GM18505 (cell line): ENCODE data around the gene SMYD3.
A peak's percentile ranks its signal among the peaks of the same experiment; 100 is the strongest.
"Not testable (repeated sequence)": the region's sequence is repeated elsewhere in the genome, so short reads cannot be mapped to it uniquely, and the experiment has no call there.

Experiments
- ATAC-seq: cut with Tn5 transposase; IDR thresholded peaks from one replicate; pipeline ENCODE4 v1.9.1; 2021; ENCODE audit not compliant: unreplicated experiment
- POLR2A ChIP-seq: IDR thresholded peaks from 4 replicates; pipeline ENCODE4 v1.6.1; 2011; ENCODE audit warnings: borderline replicate concordance; ENCODE audit not compliant: insufficient read depth, insufficient read length; ENCODE audit errors: extremely low read depth

The SMYD3 gene

DNA sequence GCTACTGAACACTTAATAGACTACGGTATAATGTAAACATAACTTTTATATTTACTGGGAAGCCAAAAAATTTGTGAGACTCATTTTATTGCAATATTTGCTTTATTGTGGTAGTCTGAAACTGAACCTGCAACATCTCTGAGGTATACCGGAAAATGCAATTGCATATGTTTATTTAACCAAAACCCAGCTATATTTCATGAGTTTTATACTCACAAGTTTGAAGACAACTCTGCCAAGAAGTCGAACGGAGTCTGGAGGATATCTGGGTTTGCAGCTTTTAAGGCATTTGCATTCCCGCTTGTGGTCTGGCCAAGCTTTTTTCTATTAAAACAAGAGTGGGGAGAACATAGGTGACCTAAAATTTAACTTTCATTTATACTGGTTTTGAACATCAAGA, 171.9 kb downstream of the SMYD3 start:
- no peak for ATAC-seq
- no peak for TF ChIP-seq POLR2A

DNA sequence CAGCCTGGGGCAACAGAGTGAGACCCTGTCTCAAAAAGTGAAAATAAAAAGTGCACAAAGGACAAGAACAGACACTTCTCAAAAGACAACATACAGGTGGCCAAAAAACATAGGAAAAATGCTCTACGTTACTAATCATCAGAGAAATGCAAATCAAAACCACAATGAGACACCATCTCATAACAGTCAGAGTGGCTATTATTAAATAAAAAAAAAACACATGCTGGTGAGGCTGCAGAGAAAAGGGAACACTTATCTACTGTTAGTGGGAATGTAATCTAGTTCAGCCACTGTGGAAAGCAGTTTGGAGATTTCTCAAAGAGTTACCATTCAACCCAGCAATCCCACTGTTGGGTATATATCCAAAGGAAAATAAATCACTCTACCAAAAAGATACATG, 173.2 kb downstream of the SMYD3 start:
- no peak for ATAC-seq
- no peak for TF ChIP-seq POLR2A

DNA sequence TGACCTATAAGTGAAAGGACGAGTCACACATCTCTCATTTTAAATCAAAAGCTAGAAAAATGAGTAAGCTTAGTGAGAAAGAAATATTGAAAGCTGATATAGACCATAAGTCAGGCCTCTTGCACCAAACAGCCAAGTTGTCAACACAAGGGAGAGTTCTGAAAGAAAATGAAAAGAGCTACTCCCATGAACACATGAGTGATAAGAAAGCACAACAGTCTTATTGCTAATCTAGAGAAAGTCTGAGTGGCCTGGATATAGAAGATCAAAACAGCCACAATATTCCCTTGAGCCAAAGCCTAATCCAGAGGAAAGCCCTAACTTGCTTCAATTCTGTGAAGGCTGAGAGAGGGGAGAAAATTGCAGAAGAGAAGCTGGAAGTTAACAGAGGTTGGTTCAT, 175.0 kb downstream of the SMYD3 start:
- TF ChIP-seq POLR2A, result no peak
- no peak for ATAC-seq

DNA sequence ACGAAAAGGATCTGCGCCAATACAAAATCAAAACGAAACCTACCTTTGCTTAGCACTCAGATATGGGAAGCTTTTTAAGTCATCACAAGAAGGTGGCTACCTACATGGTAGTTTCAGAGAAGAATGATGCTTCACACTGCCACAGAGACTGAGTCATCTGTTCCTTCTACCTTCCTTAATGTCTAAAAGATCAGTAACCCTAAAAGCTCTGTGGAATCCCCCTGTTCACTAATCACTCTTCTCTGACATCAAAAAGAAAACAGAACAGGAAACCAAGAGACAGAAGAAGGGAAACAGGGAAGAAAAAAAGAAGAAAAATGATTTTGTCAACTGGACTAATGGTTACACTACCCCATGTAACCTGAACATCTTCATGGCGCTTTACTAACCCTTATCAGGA, 177.2 kb downstream of the SMYD3 start:
- no peak for TF ChIP-seq POLR2A
- peak; percentile 97 for ATAC-seq

DNA sequence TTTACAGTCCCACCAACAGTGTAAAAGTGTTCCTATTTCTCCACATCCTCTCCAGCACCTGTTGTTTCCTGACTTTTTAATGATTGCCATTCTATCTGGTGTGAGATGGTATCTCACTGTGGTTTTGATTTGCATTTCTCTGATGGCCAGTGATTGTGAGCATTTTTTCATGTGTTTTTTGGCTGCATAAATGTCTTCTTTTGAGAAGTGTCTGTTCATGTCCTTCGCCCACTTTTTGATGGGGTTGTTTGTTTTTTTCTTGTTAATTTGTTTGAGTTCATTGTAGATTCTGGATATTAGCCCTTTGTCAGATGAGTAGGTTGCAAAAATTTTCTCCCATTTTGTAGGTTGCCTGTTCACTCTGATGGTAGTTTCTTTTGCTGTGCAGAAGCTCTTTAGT, 177.8 kb downstream of the SMYD3 start:
- not testable (repeated sequence) for ATAC-seq

DNA sequence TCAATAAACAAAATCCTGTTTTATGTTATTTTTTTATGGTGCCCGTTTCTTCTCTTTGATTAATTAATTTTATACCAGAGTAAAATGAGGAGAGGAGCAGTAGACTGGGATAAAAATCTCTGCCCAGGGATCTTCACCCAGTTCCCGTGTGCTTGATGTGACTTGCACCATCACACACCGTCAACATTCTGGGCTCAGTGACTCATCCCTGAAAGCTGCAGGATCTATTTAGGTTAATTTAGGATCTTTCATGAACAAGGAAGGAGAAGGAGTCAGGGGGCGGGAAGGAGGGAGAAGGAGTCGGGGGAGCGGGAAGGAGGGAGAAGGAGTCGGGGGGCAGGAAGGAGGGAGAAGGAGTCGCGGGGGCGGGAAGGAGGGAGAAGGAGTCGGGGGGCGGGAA, 182.4 kb downstream of the SMYD3 start:
- no peak for ATAC-seq
- no peak for TF ChIP-seq POLR2A

DNA sequence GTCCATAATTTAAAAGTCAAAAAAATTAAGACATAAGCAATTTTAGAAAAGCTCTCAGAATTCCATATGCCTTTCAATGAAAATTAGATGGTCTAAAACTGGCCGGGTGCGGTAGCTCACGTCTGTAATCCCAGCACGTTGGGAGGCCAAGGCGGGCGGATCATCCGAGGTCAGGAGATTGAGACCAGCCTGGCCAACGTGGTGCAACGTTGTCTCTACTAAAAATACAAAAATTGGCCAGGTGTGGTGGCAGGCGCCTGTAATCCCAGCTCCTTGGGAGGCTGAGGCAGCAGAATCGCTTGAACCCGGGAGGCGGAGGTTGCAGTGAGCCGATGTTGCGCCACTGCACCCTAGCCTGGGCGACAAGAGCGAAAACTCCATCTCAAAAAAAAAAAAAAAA, 183.0 kb downstream of the SMYD3 start:
- not testable (repeated sequence) for ATAC-seq

DNA sequence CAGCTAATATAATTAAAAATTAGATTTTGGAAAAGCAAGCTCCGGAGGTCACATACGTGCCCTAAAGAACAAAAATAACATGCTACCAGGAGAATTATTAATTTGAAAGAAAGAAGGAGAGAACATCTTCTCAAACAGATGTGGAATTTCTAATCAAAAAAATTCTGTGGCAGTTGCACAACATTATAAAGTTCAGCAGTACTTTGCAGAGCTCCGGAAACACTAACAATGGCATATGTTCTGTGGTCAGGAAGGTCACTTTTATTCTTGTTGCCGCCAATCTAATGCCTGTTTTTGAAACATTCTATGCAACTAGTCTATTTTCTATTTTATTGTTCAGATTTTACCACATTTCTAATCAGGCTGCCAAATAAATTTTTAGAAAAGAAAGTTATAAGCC, 186.8 kb downstream of the SMYD3 start:
- TF ChIP-seq POLR2A, result no peak
- no peak for ATAC-seq

DNA sequence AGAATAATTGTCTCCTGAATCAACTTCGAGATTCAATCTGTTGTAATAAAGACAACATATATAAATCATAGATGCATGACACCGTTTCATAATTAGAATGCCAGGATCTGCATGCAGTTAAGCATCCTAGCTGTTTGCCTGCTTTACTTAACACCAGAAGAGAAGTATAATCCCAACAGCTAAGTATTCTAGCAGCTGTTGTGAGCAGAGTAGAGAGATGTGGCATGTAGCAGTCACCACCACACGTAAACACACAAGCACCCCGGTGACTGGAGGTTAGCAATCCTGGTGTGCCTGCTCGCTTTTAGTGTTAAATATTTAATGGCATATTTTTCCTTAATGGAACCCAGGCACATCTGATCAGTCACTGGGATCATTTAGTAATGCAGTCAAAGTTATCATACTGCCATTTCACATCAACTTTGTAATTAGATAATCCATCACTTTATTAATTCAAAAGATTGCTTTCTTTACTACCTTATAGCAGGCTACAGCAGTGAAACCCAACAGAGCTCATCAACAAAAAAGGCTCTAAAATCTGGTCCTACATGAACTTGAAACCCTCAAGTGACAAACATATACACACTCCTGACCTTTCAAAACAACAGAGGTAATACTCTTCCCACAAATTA, 187.9 kb downstream of the SMYD3 start:
- TF ChIP-seq POLR2A, result no peak
- no peak for ATAC-seq

DNA sequence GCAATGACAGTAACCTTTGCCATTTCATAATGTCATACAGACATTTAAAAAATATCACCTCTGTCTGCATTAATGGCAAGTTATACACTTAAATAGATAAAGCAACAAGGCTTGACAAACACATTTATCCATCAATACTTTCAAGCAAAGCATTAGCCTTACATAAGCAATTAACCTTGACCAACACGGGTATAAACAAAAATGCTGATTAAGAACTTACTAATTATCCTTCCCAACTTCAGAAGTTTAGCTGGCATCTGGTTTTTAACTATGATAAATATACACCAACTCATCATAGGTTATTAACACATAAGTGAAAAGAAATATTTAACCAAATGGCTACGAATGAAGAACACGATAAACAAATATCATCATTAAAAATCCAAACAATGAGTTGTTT, 188.5 kb downstream of the SMYD3 start:
- no peak for TF ChIP-seq POLR2A
- no peak for ATAC-seq

DNA sequence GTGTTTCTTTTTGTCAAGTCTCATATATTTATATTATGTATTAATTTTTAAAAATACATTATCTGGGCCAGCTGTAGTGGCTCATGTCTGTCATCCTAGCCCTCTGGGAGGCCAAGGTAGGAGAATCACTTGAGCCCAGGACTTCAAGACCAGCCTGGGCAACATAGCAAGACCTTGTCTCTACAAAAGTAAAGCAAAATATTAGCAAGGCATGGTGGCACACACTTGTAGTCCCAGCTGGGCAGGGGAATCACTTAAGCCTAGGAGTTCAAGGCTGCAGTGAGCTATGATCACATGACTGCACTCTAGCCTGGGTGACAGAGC, 189.1 kb downstream of the SMYD3 start:
- no peak for ATAC-seq
- no peak for TF ChIP-seq POLR2A

DNA sequence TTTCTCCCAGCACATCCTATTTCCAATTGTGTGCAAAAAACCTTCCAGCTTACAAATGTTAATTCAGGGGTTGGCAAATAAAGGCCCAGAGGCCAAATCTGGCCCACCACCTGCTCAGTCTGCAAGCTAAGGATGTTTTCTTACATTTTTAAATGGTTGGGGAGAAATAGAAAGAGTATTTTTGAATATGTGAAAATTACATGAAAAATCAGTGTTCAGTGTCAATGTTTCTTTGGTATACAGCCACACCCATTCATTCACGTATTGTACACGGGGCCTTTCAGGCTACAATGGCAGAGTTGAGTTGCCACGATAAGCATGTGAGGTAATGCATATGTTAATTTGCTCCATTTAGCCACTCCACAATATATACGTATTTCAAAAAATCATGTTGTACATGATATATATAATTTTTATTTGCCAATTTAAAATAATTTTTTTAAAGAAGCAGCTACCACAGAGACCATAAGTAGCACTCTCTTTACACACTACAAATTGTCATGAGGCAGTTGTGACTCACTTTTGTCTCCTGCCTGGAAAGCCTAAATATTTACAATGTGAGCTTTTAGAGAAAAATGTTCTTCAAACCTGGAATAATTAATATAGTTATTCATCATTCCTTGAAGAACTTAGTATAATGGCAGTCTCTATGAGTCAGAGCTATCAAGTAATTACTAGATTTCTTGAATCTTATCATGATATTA, 189.6 kb downstream of the SMYD3 start:
- ATAC-seq, result no peak
- no peak for TF ChIP-seq POLR2A

DNA sequence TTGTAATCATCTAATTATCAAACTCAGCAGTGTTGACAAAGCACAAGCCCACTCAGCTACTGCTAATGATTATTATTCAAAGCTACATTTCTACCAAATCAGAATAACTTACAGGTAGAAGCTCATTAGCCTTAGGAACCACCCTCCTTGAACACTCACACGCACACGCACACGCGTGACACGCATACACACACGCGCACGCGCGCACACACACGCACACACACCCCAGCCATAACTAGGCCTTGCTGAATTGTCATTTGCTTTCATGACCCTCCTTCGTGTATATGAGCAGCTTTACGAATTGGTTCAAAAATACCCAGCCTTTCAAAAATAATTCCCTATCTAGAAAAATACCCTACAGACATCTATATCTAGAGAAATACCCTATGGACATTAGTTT, 195.6 kb downstream of the SMYD3 start:
- no peak for TF ChIP-seq POLR2A
- no peak for ATAC-seq

DNA sequence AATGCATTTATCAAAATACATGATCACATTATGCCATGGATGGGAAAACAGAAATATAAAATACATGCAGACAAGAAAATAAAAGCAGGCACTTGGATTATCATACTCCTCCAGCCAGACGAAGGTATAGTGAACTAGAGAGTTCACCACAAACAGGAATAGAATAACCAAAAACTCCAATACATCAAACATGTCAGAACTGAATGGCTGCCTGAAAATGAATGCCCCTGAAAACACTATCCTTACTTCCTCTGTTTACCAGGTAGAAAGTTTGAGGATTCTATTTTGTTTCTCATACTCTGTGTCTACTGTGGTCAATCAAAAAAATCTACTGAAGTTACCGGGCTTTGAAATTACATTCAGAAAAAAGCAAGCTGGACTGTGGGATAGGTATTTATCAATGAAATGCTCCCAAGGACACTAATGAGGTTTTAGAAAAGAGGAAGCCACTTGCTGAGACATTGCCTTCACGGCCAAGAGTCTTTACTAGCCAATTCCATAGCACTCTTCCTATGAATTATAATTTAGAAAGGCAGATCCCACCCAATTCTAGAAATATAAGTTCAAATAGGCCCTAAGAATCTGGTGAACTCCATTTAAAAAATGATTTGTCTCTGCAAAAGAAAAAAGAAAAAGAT, 197.7 kb downstream of the SMYD3 start:
- no peak for ATAC-seq
- no peak for TF ChIP-seq POLR2A

DNA sequence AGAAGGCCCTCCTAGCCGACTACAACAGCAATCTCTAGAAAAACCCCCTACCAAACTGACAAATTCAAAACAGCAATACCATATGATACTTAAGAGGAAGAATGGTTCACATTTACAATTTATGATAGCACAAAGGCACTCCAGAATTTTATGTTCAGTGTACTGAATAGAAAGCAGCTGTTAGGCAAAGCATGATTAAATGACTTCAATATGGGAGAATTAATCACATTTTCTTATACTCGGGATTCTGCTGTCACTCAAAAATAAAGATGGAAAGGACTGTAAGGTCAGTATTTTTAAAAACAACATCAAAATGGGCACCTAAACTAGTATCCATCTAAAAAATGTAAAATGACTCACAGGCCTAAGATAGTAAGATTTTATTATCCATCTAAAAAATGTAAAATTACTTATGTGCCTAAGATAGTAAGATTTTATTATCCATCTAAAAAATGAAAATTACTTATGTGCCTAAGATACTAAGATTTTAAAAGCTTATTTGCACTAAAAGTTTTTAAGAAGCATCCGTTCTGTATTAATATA, 198.5 kb downstream of the SMYD3 start:
- ATAC-seq, result no peak
- TF ChIP-seq POLR2A, result no peak

DNA sequence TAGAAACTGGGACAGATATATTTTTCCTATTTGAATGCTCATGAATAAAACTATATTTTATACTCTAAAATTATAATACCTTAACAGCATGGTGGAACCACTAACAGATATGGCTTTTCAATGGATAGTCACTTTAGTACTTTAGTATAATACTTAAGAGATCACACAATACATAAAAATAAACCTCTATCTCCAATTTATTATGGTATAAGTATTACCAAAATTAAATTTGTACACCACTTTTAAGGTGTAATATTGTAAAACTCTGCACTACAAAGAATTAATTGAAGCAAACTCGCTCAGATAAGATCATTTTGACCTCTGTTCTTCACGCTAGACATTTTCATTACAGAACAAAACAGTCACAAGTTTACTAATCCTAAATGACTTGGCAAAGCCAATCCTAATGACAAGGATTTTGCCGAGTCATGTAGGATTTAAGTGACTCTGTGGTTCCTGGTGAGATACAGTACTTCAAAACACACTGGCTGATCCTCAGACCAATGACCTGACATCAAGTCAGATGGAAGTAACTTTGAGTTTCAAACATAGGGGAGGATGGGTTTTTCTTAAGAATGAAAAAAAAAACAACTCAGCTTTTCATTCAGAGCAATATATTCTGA, 200.6 kb downstream of the SMYD3 start:
- ATAC-seq, result no peak
- no peak for TF ChIP-seq POLR2A
